HL-60 (cell line): ENCODE measurements around the gene NUDCD3.

ENCODE experiments used
- DNase-seq, 2 experiments: peaks; one replicate each; pipeline ENCODE4 v3.0.0-alpha.2; 2010 to 2020; ENCODE audit warnings: low read depth in 1 of 2, low spot score in 1 of 2
- H3K27ac ChIP-seq: fragments of 250-450 bp; sonication (Bioruptor Pico); replicated peaks from 2 replicates; pipeline ENCODE4 v1.5.1; 2020; ENCODE audit warnings: mild to moderate bottlenecking, moderate library complexity
- H3K27me3 ChIP-seq: fragments of 250-450 bp; sonication (Bioruptor Pico); 2 replicates; pipeline ENCODE4 v1.5.1; 2021; ENCODE audit warnings: mild to moderate bottlenecking, moderate library complexity; ENCODE audit not compliant: insufficient read depth, poor library complexity, severe bottlenecking
- H3K4me3 ChIP-seq: replicated peaks from 2 replicates; pipeline ENCODE4 v1.5.1; 2011; ENCODE audit warnings: mild to moderate bottlenecking, control low read depth, low read length; ENCODE audit not compliant: insufficient read depth
- GABPA ChIP-seq: IDR thresholded peaks from 2 replicates; pipeline ENCODE4 v1.6.1; 2012; ENCODE audit warnings: low read depth
- POLR2AphosphoS5 ChIP-seq: IDR thresholded peaks from 2 replicates; pipeline ENCODE4 v1.6.1; 2012; ENCODE audit warnings: low read depth
- SPI1 ChIP-seq: IDR thresholded peaks from 2 replicates; pipeline ENCODE4 v1.6.1; 2012; ENCODE audit warnings: low read depth, mild to moderate bottlenecking, borderline replicate concordance
- TF ChIP-seq, protein P1 (sequence below): IDR thresholded peaks from 2 replicates; pipeline ENCODE4 v1.6.1; 2012; ENCODE audit warnings: low read depth; ENCODE audit not compliant: insufficient replicate concordance
- TF ChIP-seq, protein P2 (sequence below): IDR thresholded peaks from one replicate; pipeline ENCODE4 v1.5.1; 2011; ENCODE audit warnings: low read length, control low read depth, inconsistent platforms; ENCODE audit not compliant: insufficient read depth

The NUDCD3 gene

DNA sequence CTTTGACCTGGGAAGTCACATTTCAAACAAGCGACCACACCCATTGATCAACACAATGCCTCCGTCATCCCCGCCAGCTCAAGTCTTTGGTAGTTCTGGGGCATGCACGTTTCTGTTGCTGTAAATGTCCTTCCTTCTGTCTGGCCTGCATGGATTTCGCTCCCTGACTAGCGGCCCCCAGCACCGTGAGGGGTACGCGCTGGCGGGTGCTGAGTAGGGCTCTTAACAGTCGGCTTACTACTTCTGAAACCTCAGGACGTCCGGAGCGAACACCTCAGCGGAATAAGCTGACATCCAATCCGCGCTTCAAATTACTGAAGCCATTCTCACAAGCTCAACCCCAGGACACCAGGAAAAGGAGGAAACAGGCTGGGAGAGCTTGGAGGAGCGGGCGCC, 505 bp downstream of the NUDCD3 start:
- no peak for TF ChIP-seq POLR2AphosphoS5
- TF ChIP-seq, protein P1, sequence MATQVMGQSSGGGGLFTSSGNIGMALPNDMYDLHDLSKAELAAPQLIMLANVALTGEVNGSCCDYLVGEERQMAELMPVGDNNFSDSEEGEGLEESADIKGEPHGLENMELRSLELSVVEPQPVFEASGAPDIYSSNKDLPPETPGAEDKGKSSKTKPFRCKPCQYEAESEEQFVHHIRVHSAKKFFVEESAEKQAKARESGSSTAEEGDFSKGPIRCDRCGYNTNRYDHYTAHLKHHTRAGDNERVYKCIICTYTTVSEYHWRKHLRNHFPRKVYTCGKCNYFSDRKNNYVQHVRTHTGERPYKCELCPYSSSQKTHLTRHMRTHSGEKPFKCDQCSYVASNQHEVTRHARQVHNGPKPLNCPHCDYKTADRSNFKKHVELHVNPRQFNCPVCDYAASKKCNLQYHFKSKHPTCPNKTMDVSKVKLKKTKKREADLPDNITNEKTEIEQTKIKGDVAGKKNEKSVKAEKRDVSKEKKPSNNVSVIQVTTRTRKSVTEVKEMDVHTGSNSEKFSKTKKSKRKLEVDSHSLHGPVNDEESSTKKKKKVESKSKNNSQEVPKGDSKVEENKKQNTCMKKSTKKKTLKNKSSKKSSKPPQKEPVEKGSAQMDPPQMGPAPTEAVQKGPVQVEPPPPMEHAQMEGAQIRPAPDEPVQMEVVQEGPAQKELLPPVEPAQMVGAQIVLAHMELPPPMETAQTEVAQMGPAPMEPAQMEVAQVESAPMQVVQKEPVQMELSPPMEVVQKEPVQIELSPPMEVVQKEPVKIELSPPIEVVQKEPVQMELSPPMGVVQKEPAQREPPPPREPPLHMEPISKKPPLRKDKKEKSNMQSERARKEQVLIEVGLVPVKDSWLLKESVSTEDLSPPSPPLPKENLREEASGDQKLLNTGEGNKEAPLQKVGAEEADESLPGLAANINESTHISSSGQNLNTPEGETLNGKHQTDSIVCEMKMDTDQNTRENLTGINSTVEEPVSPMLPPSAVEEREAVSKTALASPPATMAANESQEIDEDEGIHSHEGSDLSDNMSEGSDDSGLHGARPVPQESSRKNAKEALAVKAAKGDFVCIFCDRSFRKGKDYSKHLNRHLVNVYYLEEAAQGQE: no peak
- TF ChIP-seq, protein P2, sequence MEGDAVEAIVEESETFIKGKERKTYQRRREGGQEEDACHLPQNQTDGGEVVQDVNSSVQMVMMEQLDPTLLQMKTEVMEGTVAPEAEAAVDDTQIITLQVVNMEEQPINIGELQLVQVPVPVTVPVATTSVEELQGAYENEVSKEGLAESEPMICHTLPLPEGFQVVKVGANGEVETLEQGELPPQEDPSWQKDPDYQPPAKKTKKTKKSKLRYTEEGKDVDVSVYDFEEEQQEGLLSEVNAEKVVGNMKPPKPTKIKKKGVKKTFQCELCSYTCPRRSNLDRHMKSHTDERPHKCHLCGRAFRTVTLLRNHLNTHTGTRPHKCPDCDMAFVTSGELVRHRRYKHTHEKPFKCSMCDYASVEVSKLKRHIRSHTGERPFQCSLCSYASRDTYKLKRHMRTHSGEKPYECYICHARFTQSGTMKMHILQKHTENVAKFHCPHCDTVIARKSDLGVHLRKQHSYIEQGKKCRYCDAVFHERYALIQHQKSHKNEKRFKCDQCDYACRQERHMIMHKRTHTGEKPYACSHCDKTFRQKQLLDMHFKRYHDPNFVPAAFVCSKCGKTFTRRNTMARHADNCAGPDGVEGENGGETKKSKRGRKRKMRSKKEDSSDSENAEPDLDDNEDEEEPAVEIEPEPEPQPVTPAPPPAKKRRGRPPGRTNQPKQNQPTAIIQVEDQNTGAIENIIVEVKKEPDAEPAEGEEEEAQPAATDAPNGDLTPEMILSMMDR: no peak
- no peak for TF ChIP-seq GABPA
- TF ChIP-seq SPI1: no peak
- peak in 1 of 2 experiments; percentile 20 for DNase-seq

DNA sequence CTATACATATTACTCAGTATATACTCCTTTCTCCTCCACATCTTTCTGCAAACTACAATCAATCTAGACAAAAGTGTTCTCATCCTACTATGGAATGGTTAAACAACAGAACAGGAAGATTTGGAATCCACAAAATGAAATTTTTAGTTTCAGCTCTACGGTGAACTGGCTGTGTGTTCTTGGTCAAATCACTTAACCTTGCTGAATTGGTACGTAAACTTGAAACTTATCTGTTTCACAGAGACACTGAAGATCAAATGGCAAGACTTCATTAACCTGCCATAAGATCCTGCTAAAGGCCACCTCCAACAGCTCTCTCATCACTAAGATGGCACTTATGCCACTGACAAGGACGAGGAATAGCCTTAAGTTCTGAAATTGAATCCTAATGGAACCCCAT, 1.5 kb downstream of the NUDCD3 start:
- Histone ChIP-seq H3K27ac (no peak overlapping the region), H3K27me3 (no peaks in the 10 kb centered on the region), H3K4me3 (peak overlapping the region; percentile 69; the same call in 1 of the 2 replicates)
- no peak for TF ChIP-seq GABPA
- TF ChIP-seq, protein P1: no peak
- no peak for TF ChIP-seq SPI1
- TF ChIP-seq, protein P2: no peak
- TF ChIP-seq POLR2AphosphoS5: no peak
- DNase-seq: no peak

More for the DNA sequence above, 505 bp downstream of the NUDCD3 start:
- H3K27ac ChIP-seq: peak overlapping the region; percentile 99
- H3K4me3 ChIP-seq: peak overlapping the region; percentile 69
- H3K27me3 ChIP-seq: no peaks in the 10 kb centered on the region

DNA sequence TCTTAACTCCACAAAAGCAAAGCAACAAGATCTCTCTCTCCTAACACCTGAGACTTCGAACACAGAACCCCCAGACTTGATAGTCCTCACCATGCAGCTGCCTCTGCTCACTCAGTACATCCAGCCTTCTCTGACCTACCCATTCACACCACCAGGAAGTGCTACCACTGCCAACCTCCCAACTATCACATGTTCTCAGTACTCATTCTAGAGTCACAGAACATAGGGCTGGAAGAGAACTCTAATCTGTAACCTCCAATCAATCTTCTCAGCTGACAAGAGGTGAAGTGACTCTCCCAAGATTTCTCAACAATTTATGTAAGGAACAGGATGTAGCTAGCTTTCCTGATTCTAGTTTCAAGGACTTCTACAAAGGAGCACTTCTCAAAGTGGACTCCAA, 3.8 kb downstream of the NUDCD3 start:
- TF ChIP-seq GABPA (no peak), SPI1 (no peak), POLR2AphosphoS5 (no peak)
- TF ChIP-seq, protein P1: no peak
- TF ChIP-seq, protein P2: no peak
- Histone ChIP-seq H3K27ac (no peak overlapping the region), H3K27me3 (no peaks in the 10 kb centered on the region), H3K4me3 (no peak overlapping the region)
- DNase-seq: peak in 1 of 2 experiments; percentile 29
